Keratinocyte (primary cell): Measurements from ENCODE around the gene LANCL3.

ENCODE experiments used
- CTCF ChIP-seq, 3 experiments: IDR thresholded peaks in 1 of 3; conservative IDR thresholded peaks in 1 of 3; optimal IDR thresholded peaks in 1 of 3; 2 replicates in 2 of 3; 3 replicates in 1 of 3; pipeline versions ENCODE3 to v1.5.1; 2011; ENCODE audit warnings: low read length in 3 of 3, mild to moderate bottlenecking in 3 of 3, moderate library complexity in 2 of 3, control low read depth in 1 of 3, inconsistent platforms in 1 of 3; ENCODE audit not compliant: insufficient read depth in 2 of 3; ENCODE audit errors: extremely low read depth in 1 of 3
- EZH2 ChIP-seq: IDR thresholded peaks from one replicate; pipeline ENCODE4 v1.6.1; 2012; ENCODE audit warnings: inconsistent platforms, mild to moderate bottlenecking, low read length, moderate library complexity

- TF ChIP-seq CTCF (optimal IDR thresholded peaks at IDR 0.05 in 1 of 3, IDR thresholded peaks at IDR 0.05 in 1 of 3, conservative IDR thresholded peaks at IDR 0.05 in 1 of 3; ENCODE audit: extremely low read depth in 1 of 3, insufficient read depth in 2 of 3, low read length in 3 of 3) (no peak), EZH2 (no peak)
Observed at GRCh38 chrX:37659047-37659446, 87.6 kb downstream of the LANCL3 start.
